Stimulated activated CD4-positive, alpha-beta T cell treated with anti-CD3 and anti-CD28 coated beads, TNF-alpha, amount 100 ng/mL, for 24 hours (primary cell): ENCODE measurements around the gene SUSD6.

Source experiments
- DNase-seq, 3 experiments: peaks; one replicate each; pipeline ENCODE4 v3.0.0-alpha.2; 2020; ENCODE audit warnings: low read depth in 3 of 3

The SUSD6 gene, protein sequence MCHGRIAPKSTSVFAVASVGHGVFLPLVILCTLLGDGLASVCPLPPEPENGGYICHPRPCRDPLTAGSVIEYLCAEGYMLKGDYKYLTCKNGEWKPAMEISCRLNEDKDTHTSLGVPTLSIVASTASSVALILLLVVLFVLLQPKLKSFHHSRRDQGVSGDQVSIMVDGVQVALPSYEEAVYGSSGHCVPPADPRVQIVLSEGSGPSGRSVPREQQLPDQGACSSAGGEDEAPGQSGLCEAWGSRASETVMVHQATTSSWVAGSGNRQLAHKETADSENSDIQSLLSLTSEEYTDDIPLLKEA

DNA sequence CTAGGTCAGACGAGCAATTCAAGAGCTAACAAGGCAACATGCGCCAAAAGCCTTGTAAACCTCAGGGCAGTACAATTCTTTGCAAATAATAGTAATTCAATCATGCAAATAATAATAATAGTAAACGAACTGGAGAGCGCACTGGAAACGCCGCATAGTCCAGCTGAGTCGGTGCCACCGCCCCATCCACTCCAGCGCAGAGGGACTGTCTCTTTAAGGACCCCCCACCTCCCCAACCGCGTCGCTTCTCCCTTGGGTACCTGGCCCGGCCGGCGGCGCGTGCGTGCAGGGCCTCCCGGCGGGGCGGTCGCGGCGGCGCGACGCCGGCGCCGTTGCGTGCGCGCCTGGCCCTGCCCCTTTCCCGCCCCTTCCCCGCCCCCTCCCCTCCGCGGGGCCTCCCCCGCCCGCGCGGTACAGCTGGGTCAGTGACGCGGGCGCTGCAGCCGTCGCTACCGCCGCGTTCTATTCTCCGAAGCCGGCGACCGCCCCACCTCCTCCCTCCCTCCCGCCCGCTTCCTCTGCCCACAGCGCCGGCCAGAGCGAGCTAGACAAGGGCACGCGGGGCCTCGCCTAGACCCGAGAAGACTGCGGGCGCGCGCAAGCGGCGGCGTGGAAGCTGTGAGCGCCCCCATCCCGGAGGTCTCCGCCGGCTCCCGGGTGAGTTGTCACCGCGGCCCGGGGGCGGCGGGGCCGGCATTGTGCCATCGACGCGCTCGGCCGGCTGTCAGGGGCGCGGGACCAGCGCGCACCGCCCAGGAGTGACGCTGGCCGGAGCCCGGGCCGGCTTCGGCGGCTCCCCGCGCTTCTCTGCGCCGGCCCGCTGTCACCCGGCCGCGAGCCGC is at the start of gene SUSD6:
Gene SUSD6 (plus strand): TSS at position 425 of the 842 bp plus-strand sequence. CDS start 46,997 bp downstream, outside the sequence.
- peak; percentile 79 to 85 (median 82) for DNase-seq

DNA sequence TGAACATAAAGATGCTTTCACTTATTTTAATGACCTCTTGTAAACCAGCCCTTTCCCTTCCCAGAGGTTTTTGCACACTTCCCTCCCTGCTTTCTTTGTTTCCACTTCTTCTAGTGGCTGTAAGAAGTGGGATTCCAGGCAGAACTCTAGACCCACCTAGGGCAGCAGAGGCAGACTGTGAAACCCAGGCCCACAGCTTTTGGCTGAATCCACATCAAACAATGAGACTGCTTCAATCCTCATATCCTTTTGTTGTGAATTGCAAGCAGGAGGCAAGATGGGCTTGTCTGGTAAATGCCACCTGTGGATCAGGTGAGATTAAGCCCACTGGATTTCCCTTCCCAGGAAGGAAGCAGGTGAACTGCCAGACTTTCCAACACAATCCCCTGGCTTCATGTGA is 49.5 kb upstream of the SUSD6 start:
- no peak for DNase-seq

- no peak for DNase-seq
Observed at GRCh38 chr14:69567563-69567962, 43.8 kb upstream of the SUSD6 start.

DNA sequence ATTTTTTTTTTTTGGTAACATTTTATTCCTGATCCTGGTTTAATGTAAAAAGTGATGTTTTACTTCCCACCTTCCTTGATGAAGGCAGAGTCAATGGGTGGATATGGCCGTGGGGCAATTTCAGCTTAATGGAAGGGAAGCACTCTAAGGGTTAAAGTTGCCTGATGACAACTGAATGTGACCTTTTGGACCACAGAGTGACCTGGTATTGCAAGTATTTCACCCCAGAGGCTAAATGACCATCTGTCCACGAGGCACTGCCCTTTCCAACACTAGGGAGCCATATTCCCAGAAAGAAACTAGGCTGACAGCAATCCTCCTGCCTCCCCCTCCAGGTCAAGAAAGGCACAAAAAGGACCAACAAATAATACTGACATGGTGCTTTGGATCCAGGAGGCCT is 41.5 kb upstream of the SUSD6 start:
- DNase-seq: no peak

DNA sequence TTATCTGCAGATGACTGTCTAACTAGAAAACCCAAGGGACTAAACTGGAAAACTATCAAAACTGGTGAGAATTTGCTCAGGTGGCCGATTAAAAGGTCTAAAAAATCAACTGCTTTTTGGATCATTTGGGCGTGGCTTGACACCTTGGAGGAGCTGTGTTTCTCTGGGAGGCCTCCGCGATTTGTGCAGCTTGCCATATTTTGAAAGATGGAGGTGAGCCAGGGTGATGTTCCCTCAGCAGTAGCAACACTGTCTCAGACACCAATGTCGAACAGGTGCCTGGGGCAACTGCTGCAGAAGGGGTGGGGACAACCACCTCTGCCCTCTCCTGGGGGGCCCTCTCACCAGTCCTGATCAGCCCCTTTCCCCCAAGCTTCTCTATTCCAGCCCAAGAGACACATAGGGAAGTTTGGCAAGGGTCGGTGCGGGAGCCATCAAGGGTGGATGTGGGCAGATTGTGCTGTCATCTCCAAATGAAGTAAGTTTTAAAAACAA is 40.5 kb upstream of the SUSD6 start:
- no peak for DNase-seq

- peak in 1 of 3 experiments; percentile 11 for DNase-seq
Observed at GRCh38 chr14:69571449-69572029, 39.9 kb upstream of the SUSD6 start.

DNA sequence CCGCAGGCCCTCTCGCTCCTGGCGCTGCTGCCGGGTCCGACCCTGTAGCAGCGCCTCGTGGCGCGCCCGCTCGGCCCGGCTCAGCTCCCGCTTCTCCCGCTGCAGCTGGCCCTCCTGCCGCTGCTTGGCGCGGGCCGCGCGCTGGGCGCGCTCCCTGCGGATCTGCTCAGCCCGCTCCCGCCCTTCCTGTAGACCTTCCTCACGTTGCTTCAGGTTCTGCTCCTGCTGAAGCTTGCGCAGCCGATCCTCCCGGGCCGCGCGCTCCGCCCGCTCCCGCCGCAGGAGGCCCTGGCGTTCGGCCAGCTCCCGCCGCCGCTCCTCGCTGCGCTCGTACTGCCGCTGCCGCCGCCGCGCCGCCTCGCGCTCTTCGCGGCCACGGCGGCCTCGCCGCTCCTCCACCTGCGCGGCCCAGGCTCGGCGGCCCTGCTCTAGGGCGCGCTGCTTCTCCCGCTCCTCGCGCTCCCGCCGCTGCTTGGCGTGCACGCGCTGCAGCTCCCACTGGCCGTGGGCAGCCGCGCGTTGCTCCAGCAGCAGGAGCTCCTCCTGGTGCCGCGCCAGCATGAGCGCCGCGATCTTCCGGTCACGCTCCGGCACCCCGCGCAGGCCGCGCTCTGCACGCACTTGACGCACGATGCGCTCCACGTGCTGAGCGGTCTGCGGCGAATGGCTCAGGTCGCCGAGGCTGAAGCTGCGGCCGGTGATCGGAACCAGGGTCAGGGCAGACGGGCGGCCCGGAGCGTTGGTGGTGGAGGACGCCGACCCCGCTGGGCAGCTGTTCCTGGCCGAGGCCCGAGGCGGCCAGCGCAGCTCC is 39.2 kb upstream of the SUSD6 start:
- peak in 1 of 3 experiments; percentile 11 for DNase-seq

GRCh38 chr14:69572841-69573135 is 38.6 kb upstream of the SUSD6 start:
- DNase-seq: peak in 1 of 3 experiments; percentile 1

- no peak for DNase-seq
Observed at GRCh38 chr14:69573205-69573830, 38.1 kb upstream of the SUSD6 start.

GRCh38 chr14:69573831-69574262 is 37.5 kb upstream of the SUSD6 start:
- no peak for DNase-seq

GRCh38 chr14:69574263-69574953 is 37.0 kb upstream of the SUSD6 start, which contains the start of gene CCDC177:
TSS of gene CCDC177 (minus strand) at chr14:69574871. CDS start at chr14:69573622, 1,249 bp downstream.
- DNase-seq: peak; percentile 61 to 78 (median 65)

DNA sequence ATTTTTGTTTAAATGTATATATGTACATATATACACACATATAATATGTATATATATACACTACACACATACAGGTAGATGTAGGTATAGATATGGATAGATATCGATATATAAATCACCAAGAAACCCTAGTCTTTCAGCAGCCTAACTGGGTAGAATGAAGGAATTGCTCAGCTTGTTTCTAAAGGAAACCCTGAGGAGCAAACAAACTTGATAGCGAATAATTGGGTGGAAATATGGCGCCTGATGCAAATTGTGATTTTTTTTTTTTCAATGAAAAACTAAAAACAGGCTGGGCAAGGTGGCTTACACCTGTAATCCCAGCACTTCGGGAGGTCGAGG is 36.5 kb upstream of the SUSD6 start:
- no peak for DNase-seq

DNA sequence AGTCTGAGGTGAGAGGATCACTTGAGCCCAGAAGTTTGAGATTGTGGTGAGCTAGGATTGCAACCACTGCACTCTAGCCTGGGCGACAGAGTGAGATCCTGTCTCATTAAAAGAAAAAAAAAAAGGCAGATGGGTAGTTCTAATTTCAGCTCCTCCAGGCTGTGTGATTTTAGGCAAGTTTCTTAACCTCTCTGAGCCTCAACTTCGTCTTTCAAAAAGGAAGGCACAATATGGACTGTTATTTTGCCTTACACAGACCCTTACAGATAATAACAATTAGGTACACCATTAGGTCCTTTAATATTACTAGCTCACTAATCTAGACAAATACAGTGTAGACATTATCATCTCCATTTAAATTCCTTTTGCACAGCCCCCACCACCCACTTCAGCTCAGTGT is 31.9 kb upstream of the SUSD6 start:
- no peak for DNase-seq

DNA sequence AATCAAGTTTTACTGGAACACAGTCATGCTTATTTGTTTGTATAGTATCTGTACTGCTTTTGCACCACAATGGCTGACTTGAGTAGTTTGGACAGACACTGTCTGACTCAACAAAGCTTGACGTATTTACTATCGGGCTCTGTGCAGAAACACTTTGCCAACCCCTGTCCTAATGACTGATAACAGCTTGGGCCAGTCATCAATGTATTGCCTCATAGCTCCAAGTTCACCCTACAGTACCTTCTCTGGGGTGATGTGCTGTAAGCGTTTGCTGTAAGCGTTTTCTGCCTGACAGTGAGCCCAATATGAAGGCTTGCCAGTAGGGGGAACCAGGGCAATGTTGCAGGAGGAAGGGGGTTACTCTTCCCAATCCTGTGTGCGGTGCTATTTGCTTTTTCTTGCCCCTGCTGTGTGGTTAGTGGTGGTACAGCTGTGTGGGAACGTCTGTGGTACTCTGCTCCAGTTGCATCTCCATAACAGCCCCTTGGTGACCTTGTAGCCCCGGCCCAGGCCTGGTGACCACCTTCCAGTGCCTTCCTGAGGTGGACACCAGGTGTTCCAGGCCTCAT is 31.3 kb upstream of the SUSD6 start:
- no peak for DNase-seq

DNA sequence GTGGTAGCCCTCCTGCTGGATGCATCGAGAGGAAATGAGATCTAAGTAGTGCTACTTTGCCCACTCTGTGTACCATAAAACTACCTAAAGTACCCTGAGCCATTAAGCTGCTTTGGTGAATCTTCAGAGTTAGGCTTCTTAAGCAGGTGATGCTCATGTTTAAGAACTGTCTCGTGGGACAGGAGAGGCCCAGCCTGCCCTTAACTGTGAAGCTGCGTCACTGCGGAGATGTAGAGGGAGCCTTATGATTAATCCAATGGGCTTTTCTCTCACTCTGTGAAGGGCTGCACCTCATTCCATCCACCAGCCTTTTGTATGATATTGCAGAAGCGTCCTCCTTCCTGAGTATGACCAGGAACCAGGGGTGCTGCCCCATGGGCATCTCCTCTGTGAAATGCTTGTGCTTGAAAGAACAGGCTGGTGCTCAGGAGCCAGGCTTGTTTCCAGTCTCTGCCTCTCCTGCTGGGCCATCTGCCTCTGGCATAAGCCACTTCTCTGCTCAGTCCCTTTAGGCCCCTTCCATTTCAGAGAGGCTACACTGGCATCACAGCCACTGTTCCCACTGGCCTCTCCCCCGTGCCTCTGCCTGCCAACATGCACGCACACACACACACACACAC is 30.0 kb upstream of the SUSD6 start:
- DNase-seq: no peak

DNA sequence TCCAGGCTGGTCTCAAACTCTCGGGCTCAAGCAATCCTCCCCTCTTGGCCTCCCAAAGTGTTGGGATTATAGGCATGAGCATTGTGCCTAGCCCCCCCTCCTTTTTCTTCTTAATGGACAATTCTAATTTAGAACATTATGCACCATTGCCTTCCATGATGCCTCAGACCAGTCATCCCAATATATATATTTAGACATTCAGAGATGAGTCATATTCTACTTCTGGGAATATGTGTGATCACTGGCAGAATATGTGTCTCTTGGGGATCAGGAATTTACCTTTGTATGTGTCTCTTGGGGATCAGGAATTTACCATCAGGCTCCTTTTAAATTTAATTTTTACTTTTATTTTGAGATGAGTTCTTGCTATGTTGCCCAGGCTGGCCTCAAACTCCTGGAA is 29.2 kb upstream of the SUSD6 start:
- DNase-seq: no peak

DNA sequence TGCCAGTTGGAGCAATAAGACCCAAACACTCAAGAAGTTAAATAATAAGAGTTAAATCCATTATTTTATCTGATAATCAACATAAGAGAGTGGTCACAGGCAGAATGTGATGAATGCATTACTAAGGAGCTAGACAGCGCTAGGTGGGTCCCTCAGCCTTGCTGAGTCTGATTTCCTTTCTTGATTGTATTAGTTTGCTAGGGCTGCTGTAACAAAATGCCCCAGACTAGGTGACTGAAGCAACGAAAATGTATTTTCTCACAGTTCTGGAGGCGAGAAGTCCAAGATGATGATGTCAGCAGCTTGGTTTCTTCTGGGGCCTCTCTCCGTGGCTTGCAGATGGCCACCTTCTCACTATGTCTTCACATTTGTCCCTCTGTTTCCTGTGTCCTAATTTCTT is 28.6 kb upstream of the SUSD6 start:
- no peak for DNase-seq

DNA sequence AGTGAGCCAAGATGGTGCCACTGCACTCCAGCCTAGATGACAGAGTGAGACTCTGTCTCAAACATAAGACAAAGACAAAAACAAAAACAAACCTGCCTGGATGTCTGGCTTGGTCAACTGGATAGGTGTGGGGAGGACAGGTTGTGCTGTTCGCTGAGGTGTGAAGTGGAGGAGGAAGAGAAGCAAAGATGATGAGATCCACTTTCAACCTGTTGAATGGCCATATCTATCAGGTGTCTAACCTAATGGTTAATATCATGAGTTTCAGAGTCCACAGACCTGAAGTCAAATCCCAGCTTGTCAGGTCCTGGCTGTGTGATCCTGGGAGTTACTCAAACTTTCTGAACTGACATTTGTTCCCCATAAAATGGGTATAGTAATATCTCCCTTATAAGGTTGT is 27.0 kb upstream of the SUSD6 start:
- no peak for DNase-seq

DNA sequence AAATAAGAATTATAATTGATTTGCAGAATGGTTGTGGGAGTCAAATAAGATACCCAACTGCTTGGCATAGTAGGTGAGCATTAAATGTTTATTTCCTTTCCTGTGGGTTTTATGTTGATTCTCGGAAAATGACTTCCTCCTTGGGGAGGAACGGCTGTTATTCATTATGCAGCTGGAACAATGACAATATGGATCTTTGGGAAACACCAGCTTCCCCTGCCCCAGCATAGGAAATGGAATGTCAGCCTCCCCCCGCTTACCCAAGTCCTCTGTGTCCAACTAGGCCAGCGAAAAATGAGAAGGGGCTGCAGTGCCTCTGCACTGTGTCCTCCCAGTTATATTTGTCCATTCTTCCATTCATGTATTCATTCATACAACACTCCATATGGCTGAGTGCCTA is 25.0 kb upstream of the SUSD6 start:
- DNase-seq: no peak

DNA sequence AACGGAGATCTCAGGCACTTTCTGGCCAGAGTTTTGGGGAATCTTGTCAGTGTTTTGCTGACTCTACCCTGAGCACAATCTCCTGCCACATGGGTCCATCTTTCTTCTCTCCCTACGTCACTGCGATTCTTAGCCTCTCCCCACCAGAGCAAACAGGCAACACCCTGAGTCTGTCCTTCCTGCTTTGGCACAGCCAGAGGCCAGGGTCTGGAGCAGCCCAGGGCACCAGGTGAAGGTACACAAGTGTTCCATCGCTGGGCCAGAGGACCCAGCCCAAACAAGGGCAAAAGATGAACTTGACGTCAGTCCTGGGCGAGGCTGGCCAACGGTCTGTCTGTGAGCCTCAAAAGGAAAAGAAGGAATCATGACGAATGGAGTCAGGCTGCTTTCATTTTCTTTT is 24.0 kb upstream of the SUSD6 start:
- DNase-seq: no peak
